Thoracic aorta (tissue), 2 donors: ENCODE data around the gene XPC. TPM values are rescaled to one million over a fixed set of nuclear protein-coding genes. Genes with fewer than 3 reads are reported as not detected.

ENCODE experiments used
- ATAC-seq: fragments of 150-250 bp; one replicate; pipeline ENCODE4 v1.8.0; 2017; ENCODE audit warnings: low read depth; ENCODE audit not compliant: insufficient number of reproducible peaks, low FRiP score
- DNase-seq: peaks from one replicate; pipeline ENCODE4 v3.0.0-alpha.2; 2020; ENCODE audit warnings: low spot score
- H3K27ac ChIP-seq, 2 donors: fragments of 200-600 bp; sonication (generic); 1 replicate in 1 of 2; 2 replicates in 1 of 2; pipeline ENCODE4 v1.5.1; 2016; ENCODE audit warnings: mild to moderate bottlenecking in 2 of 2, moderate library complexity in 2 of 2
- H3K27me3 ChIP-seq: fragments of 200-600 bp; sonication (generic); replicated peaks from 2 replicates; pipeline ENCODE4 v1.6.0; 2016; ENCODE audit warnings: mild to moderate bottlenecking; ENCODE audit not compliant: insufficient read depth
- H3K36me3 ChIP-seq: fragments of 200-600 bp; sonication (generic); one replicate; pipeline ENCODE4 v1.5.1; 2016
- H3K4me1 ChIP-seq, 2 donors: fragments of 200-600 bp; sonication (generic); 1 replicate in 1 of 2; 2 replicates in 1 of 2; pipeline versions ENCODE4 v1.5.1 to v1.6.0; 2016; ENCODE audit warnings: low read depth in 2 of 2, mild to moderate bottlenecking in 1 of 2; ENCODE audit not compliant: control insufficient read depth in 1 of 2
- H3K4me3 ChIP-seq: fragments of 200-600 bp; sonication (generic); 2 replicates; pipeline ENCODE4 v1.5.1; 2016; ENCODE audit warnings: mild to moderate bottlenecking
- H3K9me3 ChIP-seq: fragments of 200-600 bp; sonication (generic); 2 replicates; pipeline ENCODE4 v1.5.1; 2016
- CTCF ChIP-seq: fragments of 200-600 bp; sonication (generic); IDR thresholded peaks from one replicate; pipeline ENCODE4 v1.5.1; 2019; ENCODE audit warnings: antibody characterized with exemption
- total RNA-seq, 2 donors: library from RNA; depleted of rRNA; stranded (reverse); fragments of >200 nt; gene quantifications; one replicate each; pipeline versions ENCODE4 v1.1.0 to v1.2.3, GENCODE V29; 2016

XPC gene
- total RNA-seq, 2 donors from 2014 or later, result 49.2 to 57.1 TPM

- no peak for DNase-seq
Measured at GRCh38 chr3:14127516-14128161, 50.8 kb downstream of the XPC start.

GRCh38 chr3:14126887-14127505, 51.4 kb downstream of the XPC start:
- Histone ChIP-seq H3K9me3 (no peaks in the 10 kb centered on the region), H3K36me3 (peaks cover 31% of the 10 kb centered on the region), H3K27ac (peak overlapping the region; percentile 96 to 97), H3K27me3 (no peaks in the 10 kb centered on the region), H3K4me3 (peak overlapping the region; percentile 95), H3K4me1 (peaks cover 19 to 36% of the 10 kb centered on the region in 2 donors)
- no peak for ATAC-seq
- no peak for TF ChIP-seq CTCF
- no peak for DNase-seq

More at GRCh38 chr3:14127516-14128161, 50.8 kb downstream of the XPC start:
- Histone ChIP-seq H3K9me3 (no peaks in the 10 kb centered on the region), H3K27ac (peak overlapping the region; percentile 19 to 35), H3K4me1 (peaks cover 19 to 36% of the 10 kb centered on the region in 2 donors), H3K27me3 (no peaks in the 10 kb centered on the region), H3K36me3 (peaks cover 37% of the 10 kb centered on the region), H3K4me3 (no peak overlapping the region)
- no peak for TF ChIP-seq CTCF
- ATAC-seq, result no peak

- no peak for TF ChIP-seq CTCF
- H3K36me3 ChIP-seq, result peaks cover 24% of the 10 kb centered on the region
- H3K27ac ChIP-seq, result peak overlapping the region; percentile 96 to 97
- DNase-seq (no peak), ATAC-seq (no peak)
- peak overlapping the region; percentile 95 for H3K4me3 ChIP-seq
- no peaks in the 10 kb centered on the region for H3K9me3 ChIP-seq
- H3K4me1 ChIP-seq, result peaks cover 19 to 36% of the 10 kb centered on the region in 2 donors
- no peaks in the 10 kb centered on the region for H3K27me3 ChIP-seq
Measured at GRCh38 chr3:14126017-14126886, 52.1 kb downstream of the XPC start.

GRCh38 chr3:14125193-14126016, 53.0 kb downstream of the XPC start:
- H3K9me3 ChIP-seq, result no peaks in the 10 kb centered on the region
- no peak for TF ChIP-seq CTCF
- peak overlapping the region; percentile 95 for H3K4me3 ChIP-seq
- no peaks in the 10 kb centered on the region for H3K27me3 ChIP-seq
- ATAC-seq, result peak; percentile 67
- H3K36me3 ChIP-seq, result peaks cover 16% of the 10 kb centered on the region
- peak overlapping the region; percentile 96 to 97 for H3K27ac ChIP-seq
- H3K4me1 ChIP-seq, result peaks cover 19 to 36% of the 10 kb centered on the region in 2 donors
- no peak for DNase-seq
